Calu3 (cell line): ENCODE results near the gene DLGAP1. TPM values are rescaled to one million over a fixed set of nuclear protein-coding genes. Genes with fewer than 3 reads are reported as not detected.

Experiments used
- BruUV-seq: library from RNA; stranded (reverse); fragments of 400-500 nt; replicated peaks from 2 replicates; lab custom pipeline; 2021; lab: Mats Ljungman, UMichigan
- CTCF ChIA-PET: fragments of 300-600 bp; sonication (Branson Sonifier 250); formaldehyde crosslinking; loops from one replicate; lab custom pipeline; 2022; ENCODE audit warnings: antibody characterized with exemption; lab: Charles Lee
- DNase-seq: peaks from one replicate; pipeline ENCODE4 v3.0.0; 2022
- H3K27ac Mint-ChIP-seq: one replicate; pipeline ENCODE4 v1.8.0; 2022; ENCODE audit warnings: mixed read lengths; ENCODE audit not compliant: unreplicated experiment
- H3K27me3 Mint-ChIP-seq: one replicate; pipeline ENCODE4 v1.8.0; 2022; ENCODE audit warnings: mixed read lengths; ENCODE audit not compliant: unreplicated experiment
- H3K36me3 Mint-ChIP-seq: one replicate; pipeline ENCODE4 v1.8.0; 2022; ENCODE audit warnings: mild to moderate bottlenecking, moderate library complexity, mixed read lengths; ENCODE audit not compliant: insufficient read depth, unreplicated experiment
- H3K4me1 Mint-ChIP-seq: one replicate; pipeline ENCODE4 v1.8.0; 2022; ENCODE audit warnings: mild to moderate bottlenecking, low read depth, mixed read lengths; ENCODE audit not compliant: unreplicated experiment
- H3K4me3 Mint-ChIP-seq: one replicate; pipeline ENCODE4 v1.8.0; 2022; ENCODE audit warnings: mild to moderate bottlenecking, low read depth, moderate library complexity, mixed read lengths; ENCODE audit not compliant: unreplicated experiment
- H3K9me3 Mint-ChIP-seq: one replicate; pipeline ENCODE4 v1.8.0; 2022; ENCODE audit warnings: low read depth, mixed read lengths; ENCODE audit not compliant: unreplicated experiment
- CTCF ChIP-seq: fragments of 200-600 bp; IDR thresholded peaks from one replicate; pipeline ENCODE4 v1.8.0; 2022; ENCODE audit warnings: antibody characterized with exemption; ENCODE audit not compliant: unreplicated experiment
- intact Hi-C: fragments of 100-400 bp; cut with micrococcal nuclease; formaldehyde crosslinking; loops from one replicate; pipeline ENCODE4 v1.10.0; 2022; ENCODE audit not compliant: unreplicated experiment
- total RNA-seq: library from RNA; stranded (reverse); gene quantifications from 2 replicates; pipeline ENCODE4 v1.2.3, GENCODE V29; 2022

DLGAP1 gene
- total RNA-seq, 1 experiment from 2014 or later: 9.0 TPM

GRCh38 chr18:3879836-3880120 lies 575.3 kb downstream of the DLGAP1 start:
- no peaks in the 10 kb centered on the region for H3K27me3 Mint-ChIP-seq

GRCh38 chr18:3879114-3879835 lies 575.8 kb downstream of the DLGAP1 start:
- TF ChIP-seq CTCF: no peak
- intact Hi-C loops: no loop called here
- H3K36me3 Mint-ChIP-seq: no peaks in the 10 kb centered on the region
- no peak for DNase-seq
- peaks cover 28% of the 10 kb centered on the region for H3K4me1 Mint-ChIP-seq
- H3K9me3 Mint-ChIP-seq: no peaks in the 10 kb centered on the region
- no peak overlapping the region for H3K27ac Mint-ChIP-seq
- CTCF ChIA-PET: interaction anchor here (0.8 kb wide), 1 partner anchor 115 kb away, joined by 3 read pairs; no protein-coding TSS in a partner anchor
- no peaks in the 10 kb centered on the region for H3K27me3 Mint-ChIP-seq
- no TSS peak for BruUV-seq
- no peak overlapping the region for H3K4me3 Mint-ChIP-seq

More at GRCh38 chr18:3879836-3880120, 575.3 kb downstream of the DLGAP1 start:
- Mint-ChIP-seq H3K4me1 (peaks cover 28% of the 10 kb centered on the region), H3K9me3 (no peaks in the 10 kb centered on the region), H3K4me3 (no peak overlapping the region), H3K27ac (no peak overlapping the region), H3K36me3 (no peaks in the 10 kb centered on the region)
- intact Hi-C loops: loop anchor here (10.0 kb wide), 1 partner anchor 195 kb away; no protein-coding TSS in a partner anchor
- no peak for TF ChIP-seq CTCF
- BruUV-seq: no TSS peak
- no peak for DNase-seq
- CTCF ChIA-PET: interaction anchor here (0.8 kb wide), 1 partner anchor 114 kb away, joined by 3 read pairs; no protein-coding TSS in a partner anchor

- no peak overlapping the region for H3K27ac Mint-ChIP-seq
- H3K36me3 Mint-ChIP-seq: no peaks in the 10 kb centered on the region
- no peak for DNase-seq
- H3K9me3 Mint-ChIP-seq: no peaks in the 10 kb centered on the region
- no peak overlapping the region for H3K4me3 Mint-ChIP-seq
- H3K4me1 Mint-ChIP-seq: peaks cover 28% of the 10 kb centered on the region
- intact Hi-C loops: no loop called here
- no peaks in the 10 kb centered on the region for H3K27me3 Mint-ChIP-seq
- TF ChIP-seq CTCF: no peak
- CTCF ChIA-PET: no interaction called here
- BruUV-seq: no TSS peak
These were observed 576.7 kb downstream of the DLGAP1 start for GRCh38 chr18:3878401-3878800.

- no peak overlapping the region for H3K4me3 Mint-ChIP-seq
- H3K9me3 Mint-ChIP-seq: no peaks in the 10 kb centered on the region
- no TSS peak for BruUV-seq
- no peaks in the 10 kb centered on the region for H3K36me3 Mint-ChIP-seq
- CTCF ChIA-PET: interaction anchor here (0.8 to 1.8 kb wide), 3 partner anchors 106 to 140 kb away, joined by 3 to 7 read pairs (median 3); no protein-coding TSS in a partner anchor
- H3K27ac Mint-ChIP-seq: peak overlapping the region; percentile 18
- no peak for TF ChIP-seq CTCF
- intact Hi-C loops: no loop called here
- no peak for DNase-seq
- peaks cover 28% of the 10 kb centered on the region for H3K4me1 Mint-ChIP-seq
- no peaks in the 10 kb centered on the region for H3K27me3 Mint-ChIP-seq
These were observed 577.4 kb downstream of the DLGAP1 start for GRCh38 chr18:3877678-3878077.
